HepG2 (cell line): ENCODE data around the gene CHRNB1. TPM values are rescaled to one million over a fixed set of nuclear protein-coding genes. Genes with fewer than 3 reads are reported as not detected.

Experiments
- ATAC-seq: fragments of 200-7000 bp; cut with Tn5 transposase; 3 replicates; pipeline ENCODE4 v1.9.1; 2020; ENCODE audit warnings: mild to moderate bottlenecking, moderate library complexity
- BruUV-seq: library from RNA; stranded (reverse); fragments of 400-500 nt; replicated peaks from 2 replicates; lab custom pipeline; 2021; lab: Mats Ljungman, UMichigan
- CTCF ChIA-PET: fragments of 300-600 bp; formaldehyde crosslinking; extraction: SDS; loops from one replicate; lab custom pipeline; 2021; ENCODE audit warnings: low total read pairs, inconsistent platforms, low intra/inter-chr PET ratio; lab: Yijun Ruan, JAX
- POLR2A ChIA-PET: fragments of 350-600 bp; sonication (Branson Sonifier 250); formaldehyde crosslinking; loops from one replicate; lab custom pipeline; 2020; ENCODE audit warnings: antibody characterized with exemption, inconsistent platforms; lab: Yijun Ruan, JAX
- DNase-seq: peaks from one replicate; pipeline ENCODE4 v3.0.0-alpha.2; 2015; ENCODE audit warnings: low spot score
- FAIRE-seq: peaks from 3 replicates; lab custom pipeline; 2011; peaks lifted over from hg19 to GRCh38; lab: Jason Lieb, UNC
- H2AFZ ChIP-seq: one replicate; pipeline ENCODE4 v1.6.1; 2011; ENCODE audit warnings: low read length, inconsistent platforms
- H3K27ac ChIP-seq: fragments of 300-600 bp; 3 replicates; pipeline ENCODE4 v1.8.0; 2011; ENCODE audit warnings: mixed run types, mild to moderate bottlenecking, mixed read lengths, low read length, inconsistent platforms; ENCODE audit not compliant: insufficient read depth; ENCODE audit errors: extremely low read length
- H3K27me3 ChIP-seq, 2 experiments: fragments of 200-600 bp in 1 of 2; 2 replicates in 1 of 2; 3 replicates in 1 of 2; pipeline versions ENCODE4 v1.6.0 to v1.8.0; 2011; ENCODE audit warnings: low read length in 2 of 2, mild to moderate bottlenecking in 2 of 2, moderate library complexity in 2 of 2, inconsistent platforms in 1 of 2; ENCODE audit not compliant: insufficient read depth in 2 of 2, control insufficient read depth in 1 of 2
- H3K36me3 ChIP-seq, 2 experiments: fragments of 200-600 bp in 1 of 2; replicated peaks in 1 of 2; 2 replicates in 1 of 2; 3 replicates in 1 of 2; pipeline versions ENCODE4 v1.5.1 to v1.8.0; 2011; ENCODE audit warnings: low read length in 2 of 2, inconsistent platforms in 1 of 2; ENCODE audit not compliant: insufficient read depth in 2 of 2, control insufficient read depth in 1 of 2
- H3K4me1 ChIP-seq: 2 replicates; pipeline ENCODE4 v1.5.1; 2012; ENCODE audit warnings: low read length, inconsistent platforms; ENCODE audit not compliant: insufficient read depth
- H3K4me2 ChIP-seq: 2 replicates; pipeline ENCODE4 v1.6.0; 2011; ENCODE audit warnings: low read depth, low read length, inconsistent platforms
- H3K4me3 ChIP-seq, 3 experiments: fragments of 200-600 bp in 1 of 3; sonication (generic), shearing (Covaris generic) in 1 of 3; replicated peaks in 1 of 3; 2 replicates each; pipeline ENCODE4 v1.5.1; 2011 to 2016; ENCODE audit warnings: low read length in 3 of 3, inconsistent platforms in 2 of 3, low read depth in 2 of 3, mild to moderate bottlenecking in 2 of 3, control low read depth in 1 of 3, mixed read lengths in 1 of 3; ENCODE audit not compliant: insufficient read depth in 1 of 3
- H3K79me2 ChIP-seq: one replicate; pipeline ENCODE4 v1.6.1; 2011; ENCODE audit warnings: low read length, inconsistent platforms; ENCODE audit not compliant: insufficient read depth
- H3K9ac ChIP-seq: 2 replicates; pipeline ENCODE4 v1.6.0; 2011; ENCODE audit warnings: mild to moderate bottlenecking, low read depth, low read length, inconsistent platforms; ENCODE audit not compliant: insufficient read depth
- H3K9me3 ChIP-seq: 2 replicates; pipeline ENCODE4 v1.5.1; 2012; ENCODE audit warnings: mild to moderate bottlenecking, low read length
- H4K20me1 ChIP-seq: 2 replicates; pipeline ENCODE4 v1.6.0; 2011; ENCODE audit warnings: inconsistent platforms, mild to moderate bottlenecking, low read length, moderate library complexity; ENCODE audit not compliant: insufficient read depth
- AGO1 ChIP-seq: fragments of 200-400 bp; formaldehyde crosslinking; IDR thresholded peaks from 2 replicates; pipeline ENCODE4 v1.6.1; 2017; ENCODE audit warnings: mild to moderate bottlenecking, low read depth, low read length, moderate library complexity; ENCODE audit not compliant: poor library complexity, severe bottlenecking
- AGO2 ChIP-seq: fragments of 200-400 bp; formaldehyde crosslinking; optimal IDR thresholded peaks from 2 replicates; pipeline ENCODE3; 2017; ENCODE audit warnings: mild to moderate bottlenecking, low read depth, low read length, moderate library complexity
- BORCS8-MEF2B ChIP-seq: sonication (generic); formaldehyde crosslinking; IDR thresholded peaks from 2 replicates; pipeline ENCODE4 v1.8.0; 2022; ENCODE audit warnings: mild to moderate bottlenecking, missing genetic modification reagents
- ERF ChIP-seq: IDR thresholded peaks from 2 replicates; pipeline ENCODE4 v1.6.1; 2018; ENCODE audit warnings: missing biosample characterization, missing genetic modification reagents
- HDAC1 ChIP-seq: sonication (generic); formaldehyde crosslinking; IDR thresholded peaks from 2 replicates; pipeline ENCODE4 v1.5.1; 2020; ENCODE audit warnings: mild to moderate bottlenecking, missing genetic modification reagents
- HNRNPK ChIP-seq: fragments of 200-400 bp; formaldehyde crosslinking; IDR thresholded peaks from 2 replicates; pipeline ENCODE4 v1.6.1; 2018; ENCODE audit warnings: low read length, low read depth, moderate library complexity, mild to moderate bottlenecking; ENCODE audit not compliant: poor library complexity, severe bottlenecking
- HNRNPLL ChIP-seq: fragments of 200-400 bp; formaldehyde crosslinking; IDR thresholded peaks from 2 replicates; pipeline ENCODE4 v1.6.1; 2017; ENCODE audit warnings: mild to moderate bottlenecking, low read depth, low read length; ENCODE audit not compliant: poor library complexity, severe bottlenecking
- HOXA3 ChIP-seq: sonication (generic); formaldehyde crosslinking; IDR thresholded peaks from 2 replicates; pipeline ENCODE4 v1.5.0; 2020; ENCODE audit warnings: missing genetic modification reagents
- KAT8 ChIP-seq: IDR thresholded peaks from 2 replicates; pipeline ENCODE4 v1.6.1; 2016; ENCODE audit warnings: missing genetic modification reagents, missing compliant biosample characterization
- KDM2A ChIP-seq: sonication (generic); formaldehyde crosslinking; IDR thresholded peaks from 2 replicates; pipeline ENCODE4 v1.4.0; 2020; ENCODE audit warnings: low read depth, missing genetic modification reagents, borderline replicate concordance
- KDM3A ChIP-seq: IDR thresholded peaks from 2 replicates; pipeline ENCODE4 v1.6.1; 2018; ENCODE audit warnings: low read depth, missing compliant biosample characterization
- KMT2A ChIP-seq: sonication (generic); formaldehyde crosslinking; IDR thresholded peaks from 2 replicates; pipeline ENCODE4 v1.4.0; 2020; ENCODE audit warnings: missing genetic modification reagents
- POLR2A ChIP-seq, 2 experiments: IDR thresholded peaks; 2 replicates each; pipeline ENCODE4 v1.6.1; 2011; ENCODE audit warnings: low read depth in 2 of 2, low read length in 2 of 2, mild to moderate bottlenecking in 1 of 2, moderate library complexity in 1 of 2; ENCODE audit not compliant: insufficient read depth in 1 of 2
- POLR2G ChIP-seq: fragments of 200-400 bp; formaldehyde crosslinking; IDR thresholded peaks from 2 replicates; pipeline ENCODE4 v1.6.1; 2018; ENCODE audit warnings: mild to moderate bottlenecking, low read depth, low read length, moderate library complexity
- RFX3 ChIP-seq: IDR thresholded peaks from 2 replicates; pipeline ENCODE4 v1.6.1; 2016; ENCODE audit warnings: missing biosample characterization, missing genetic modification reagents
- SIN3A ChIP-seq: IDR thresholded peaks from 2 replicates; pipeline ENCODE4 v1.6.1; 2011; ENCODE audit warnings: low read depth, mild to moderate bottlenecking, control low read depth, low read length, borderline replicate concordance
- SIX4 ChIP-seq: sonication (generic); formaldehyde crosslinking; IDR thresholded peaks from 2 replicates; pipeline ENCODE4 v1.4.0; 2020; ENCODE audit warnings: missing genetic modification reagents
- ZNF160 ChIP-seq: sonication (generic); formaldehyde crosslinking; IDR thresholded peaks from 2 replicates; pipeline ENCODE4 v1.8.0; 2022; ENCODE audit warnings: mild to moderate bottlenecking, inconsistent platforms, missing genetic modification reagents
- ZNF687 ChIP-seq: sonication (generic); formaldehyde crosslinking; IDR thresholded peaks from 2 replicates; pipeline ENCODE4 v1.5.1; 2020; ENCODE audit warnings: mild to moderate bottlenecking, missing genetic modification reagents, moderate library complexity
- ZNF772 ChIP-seq: sonication (generic); formaldehyde crosslinking; IDR thresholded peaks from 2 replicates; pipeline ENCODE4 v1.5.0; 2020; ENCODE audit warnings: mild to moderate bottlenecking, missing genetic modification reagents
- WGBS: methylation state at CpG from one replicate; pipeline ENCODE4 v1.1.6; 2017; ENCODE audit warnings: low lambda C conversion rate; 5-methylcytosine and 5-hydroxymethylcytosine counted together
- in situ Hi-C: cut with HindIII; loops from 2 replicates; pipeline ENCODE4 v1.10.0; 2017; ENCODE audit warnings: low pct_unique_long_range_greater_than_20kb; ENCODE audit not compliant: extremely low pct_ligation_motif_present
- intact Hi-C: fragments of 100-400 bp; cut with micrococcal nuclease; formaldehyde crosslinking; loops from one replicate; pipeline ENCODE4 v1.10.0; 2022; ENCODE audit not compliant: unreplicated experiment
- polyA plus RNA-seq, 8 experiments: library from polyadenylated mRNA; depleted of rRNA in 3 of 8; stranded (reverse) in 7 of 8; unstranded in 1 of 8; fragments of >200 nt; fragmentation: Illumina TruSeq in 4 of 8; extraction: Trizol in 4 of 8; gene quantifications; 2 replicates each; pipeline versions ENCODE4 v1.2.1 to v1.2.3, GENCODE V29; 2011 to 2016; ENCODE audit warnings: low read depth in 4 of 8, missing spikeins in 1 of 8, mixed read lengths in 1 of 8; ENCODE audit not compliant: insufficient read depth in 1 of 8
- total RNA-seq, 5 experiments: library from RNA; depleted of rRNA; stranded (reverse); fragments of >200 nt; fragmentation: Illumina TruSeq; extraction: Trizol; gene quantifications; 2 replicates each; pipeline ENCODE4 v1.2.3, GENCODE V29; 2016; ENCODE audit warnings: low read depth in 1 of 5

Gene CHRNB1
- total and polyA plus RNA-seq, 2 of the 13 experiments (the other 11 are each of a cell fraction or from before 2014, with no cell fraction given), result 5.4 to 33.7 TPM

GRCh38 chr17:7439462-7440112 is 5.3 kb upstream of the CHRNB1 start, which contains the start of gene FGF11:
TSS of gene FGF11 (plus strand) at chr17:7439512. CDS start at chr17:7439621, 109 bp downstream.
- ATAC-seq (peak; percentile 8; the same call in 2 of the 3 replicates), DNase-seq (no peak)
- H3K4me1 ChIP-seq, result peaks cover 60% of the 10 kb centered on the region
- TF ChIP-seq ZNF687 (peak; percentile 59), RFX3 (CRISPR knock-in tag) (no peak), ZNF160 (CRISPR knock-in tag) (no peak), KAT8 (CRISPR knock-in tag) (peak; percentile 14; the same call in 1 of the 2 replicates), HDAC1 (CRISPR knock-in tag) (0 out of 2 replicates have a peak, but pooled peaks have one; percentile 11), POLR2A (IDR thresholded peaks at IDR 0.05; ENCODE audit: insufficient read depth in 1 of 2, low read depth in 2 of 2, low read length in 2 of 2) (0 out of 4 replicates have a peak, but pooled peaks of 1 of the 2 experiments have one; percentile 20), AGO2 (peak; percentile 53), ERF (peak; percentile 54; the same call in 1 of the 2 replicates), KDM3A (0 out of 2 replicates have a peak, but pooled peaks have one; percentile 24), HNRNPLL (peak; percentile 45), POLR2G (peak; percentile 71), HNRNPK (peak; percentile 37), SIX4 (CRISPR knock-in tag) (no peak), AGO1 (peak; percentile 67), BORCS8-MEF2B (CRISPR knock-in tag) (0 out of 2 replicates have a peak, but pooled peaks have one; percentile 32), KMT2A (CRISPR knock-in tag) (no peak), HOXA3 (CRISPR knock-in tag) (0 out of 2 replicates have a peak, but pooled peaks have one; percentile 22), ZNF772 (CRISPR knock-in tag) (0 out of 2 replicates have a peak, but pooled peaks have one; percentile 20), SIN3A (no peak), KDM2A (CRISPR knock-in tag) (peak; percentile 48; the same call in 1 of the 2 replicates)

More at GRCh38 chr17:7439462-7440112, 5.3 kb upstream of the CHRNB1 start, which contains the start of gene FGF11:
- Histone ChIP-seq H3K36me3 (no peaks in the 10 kb centered on the region), H3K4me2 (peak within 1 kb of the TSS; percentile 94), H2AFZ (no peak within 1 kb of the TSS), H3K27me3 (peaks cover 6 to 27% of the 10 kb centered on the region in 2 experiments; a peak in 4 of 5 replicates), H3K9me3 (no peaks in the 10 kb centered on the region), H3K79me2 (no peaks in the 10 kb centered on the region), H3K27ac (peak within 1 kb of the TSS; percentile 36), H3K9ac (peak within 1 kb of the TSS; percentile 68), H4K20me1 (no peaks in the 10 kb centered on the region), H3K4me3 (peak within 1 kb of the TSS; percentile 60 to 80 (median 73))
- in situ Hi-C loops (loop anchor here (5.0 kb wide), 2 partner anchors 38 to 82 kb away; partner anchors contain the start of genes TMEM95 and ZBTB4), intact Hi-C loops (no loop called here)
- 0% methylated on average over 8 of the region's 50 CpGs for WGBS
- POLR2A ChIA-PET, result interaction anchor here (1.2 to 2.8 kb wide), 3 partner anchors 36 to 110 kb away, joined by 3 to 21 read pairs (median 7); partner anchors contain the start of genes NEURL4 and TMEM256
- BruUV-seq, result no TSS peak
- CTCF ChIA-PET, result no interaction called here
- no peak for FAIRE-seq
